K562 (cell line): ENCODE measurements around the gene IL23A. TPM values are rescaled to one million over a fixed set of nuclear protein-coding genes. Genes with fewer than 3 reads are reported as not detected.
A peak's percentile ranks its signal among the peaks of the same experiment; 100 is the strongest.

Experiments used
- ATAC-seq: fragments of 200-7000 bp; cut with Tn5 transposase; 3 replicates; pipeline ENCODE4 v1.9.1; 2020; ENCODE audit warnings: moderate library complexity
- BruUV-seq: library from RNA; stranded (reverse); fragments of 400-500 nt; replicated peaks from 2 replicates; lab custom pipeline; 2021; lab: Mats Ljungman, UMichigan
- CTCF ChIA-PET: fragments of 300-600 bp; formaldehyde crosslinking; extraction: SDS; loops from one replicate; lab custom pipeline; 2021; ENCODE audit warnings: low intra/inter-chr PET ratio; lab: Yijun Ruan, JAX
- POLR2A ChIA-PET: fragments of 300-600, 350-650 bp; sonication (Branson Sonifier 250); formaldehyde crosslinking; extraction: SDS; loops from one replicate; lab custom pipeline; 2021; ENCODE audit warnings: antibody characterized with exemption, inconsistent platforms; lab: Yijun Ruan, JAX
- DNase-seq, 4 experiments: peaks; one replicate each; pipeline versions ENCODE4 v3.0.0 to v3.0.0-alpha.2; 2011 to 2018; ENCODE audit warnings: low spot score in 3 of 4, mixed read lengths in 3 of 4; ENCODE audit errors: extremely low read depth in 1 of 4
- FAIRE-seq: peaks from 2 replicates; lab custom pipeline; 2011; peaks lifted over from hg19 to GRCh38; lab: Jason Lieb, UNC
- H2AFZ ChIP-seq: 2 replicates; pipeline ENCODE4 v1.6.0; 2011; ENCODE audit warnings: low read depth, low read length, control low read depth, inconsistent platforms
- H3K27ac ChIP-seq: fragments of 200-600 bp; 3 replicates; pipeline ENCODE4 v1.8.0; 2011; ENCODE audit warnings: low read depth, mild to moderate bottlenecking, control low read depth, inconsistent platforms, low read length, moderate library complexity, mixed read lengths; ENCODE audit errors: extremely low read depth
- H3K27me3 ChIP-seq, 2 experiments: fragments of 300-600 bp in 1 of 2; 2 replicates in 1 of 2; 3 replicates in 1 of 2; pipeline versions ENCODE4 v1.6.0 to v1.8.0; 2011; ENCODE audit warnings: inconsistent platforms in 2 of 2, low read length in 2 of 2, mild to moderate bottlenecking in 1 of 2, mixed read lengths in 1 of 2, moderate library complexity in 1 of 2; ENCODE audit not compliant: control insufficient read depth in 2 of 2, insufficient read depth in 2 of 2
- H3K36me3 ChIP-seq: fragments of 300-600 bp; 3 replicates; pipeline ENCODE4 v1.8.0; 2011; ENCODE audit warnings: mild to moderate bottlenecking, low read length, inconsistent platforms; ENCODE audit not compliant: control insufficient read depth, insufficient read depth
- H3K4me1 ChIP-seq, 2 experiments: fragments of 200-600 bp in 1 of 2; replicated peaks in 1 of 2; 2 replicates in 1 of 2; 3 replicates in 1 of 2; pipeline versions ENCODE4 v1.5.1 to v1.8.0; 2011; ENCODE audit warnings: inconsistent platforms in 2 of 2, low read length in 2 of 2, mild to moderate bottlenecking in 1 of 2, mixed read lengths in 1 of 2, moderate library complexity in 1 of 2; ENCODE audit not compliant: control insufficient read depth in 2 of 2, insufficient read depth in 2 of 2
- H3K4me2 ChIP-seq: 2 replicates; pipeline ENCODE4 v1.6.1; 2011; ENCODE audit warnings: low read length, control low read depth, inconsistent platforms, mixed read lengths; ENCODE audit not compliant: insufficient read depth
- H3K4me3 ChIP-seq: fragments of 200-600 bp; sonication (generic), shearing (Covaris generic); 2 replicates; pipeline ENCODE4 v1.5.1; 2016; ENCODE audit warnings: control low read depth, inconsistent platforms
- H3K79me2 ChIP-seq: fragments of 200-600 bp; 3 replicates; pipeline ENCODE4 v1.8.0; 2011; ENCODE audit warnings: low read length, inconsistent platforms; ENCODE audit not compliant: control insufficient read depth, insufficient read depth
- H3K9ac ChIP-seq, 2 experiments: 2 replicates each; pipeline versions ENCODE4 v1.6.0 to v1.6.1; 2011; ENCODE audit warnings: low read depth in 2 of 2, low read length in 2 of 2, control low read depth in 1 of 2, inconsistent platforms in 1 of 2, mild to moderate bottlenecking in 1 of 2, mixed read lengths in 1 of 2; ENCODE audit not compliant: insufficient read depth in 1 of 2
- H3K9me1 ChIP-seq: one replicate; pipeline ENCODE4 v1.6.0; 2011; ENCODE audit warnings: inconsistent platforms, mild to moderate bottlenecking, low read length, moderate library complexity; ENCODE audit not compliant: control insufficient read depth, insufficient read depth
- H3K9me3 ChIP-seq: replicated peaks from 2 replicates; pipeline ENCODE4 v1.5.1; 2011; ENCODE audit warnings: low read depth, low read length, inconsistent platforms; ENCODE audit not compliant: control insufficient read depth, insufficient read depth
- H4K20me1 ChIP-seq: replicated peaks from 2 replicates; pipeline ENCODE4 v1.6.1; 2011; ENCODE audit warnings: low read length, inconsistent platforms, mixed read lengths; ENCODE audit not compliant: control insufficient read depth, insufficient read depth
- BRF2 ChIP-seq: IDR thresholded peaks from 3 replicates; pipeline ENCODE4 v1.6.1; 2011; ENCODE audit warnings: borderline replicate concordance, mild to moderate bottlenecking; ENCODE audit not compliant: insufficient read length, insufficient read depth
- CBFA2T2 ChIP-seq: fragments of 450-650 bp; conservative IDR thresholded peaks from 2 replicates; pipeline ENCODE4 v1.6.1; 2017; ENCODE audit warnings: mild to moderate bottlenecking
- CREB3L1 ChIP-seq: fragments of 450-650 bp; IDR thresholded peaks from 2 replicates; pipeline ENCODE4 v1.6.1; 2014; ENCODE audit warnings: low read depth, mild to moderate bottlenecking, moderate library complexity, borderline replicate concordance
- GABPB1 ChIP-seq: sonication (generic); formaldehyde crosslinking; IDR thresholded peaks from 2 replicates; pipeline ENCODE4 v1.8.0; 2022; ENCODE audit warnings: mild to moderate bottlenecking, missing genetic modification reagents
- GTF2E2 ChIP-seq: fragments of 200-800 bp; sonication (Bioruptor generic); IDR thresholded peaks from 2 replicates; pipeline ENCODE4 v1.6.1; 2016; ENCODE audit warnings: missing genetic modification characterization, missing compliant biosample characterization
- HDAC1 ChIP-seq, 2 experiments: fragments of 450-650 bp; IDR thresholded peaks; 2 replicates each; pipeline ENCODE4 v1.6.1; 2016 to 2017; ENCODE audit warnings: inconsistent platforms in 1 of 2, mild to moderate bottlenecking in 1 of 2, moderate library complexity in 1 of 2
- MAFK ChIP-seq: IDR thresholded peaks from 2 replicates; pipeline ENCODE4 v1.6.1; 2011; ENCODE audit warnings: low read length, improper control_type of control experiment
- MYC ChIP-seq, 2 experiments: fragments of 250-450 bp in 1 of 2; sonication (Bioruptor Pico) in 1 of 2; IDR thresholded peaks; 2 replicates each; pipeline versions ENCODE4 v1.5.1 to v1.6.1; 2012 to 2021; ENCODE audit warnings: low read depth in 2 of 2, borderline replicate concordance in 1 of 2, improper control_type of control experiment in 1 of 2, low read length in 1 of 2, mild to moderate bottlenecking in 1 of 2, moderate library complexity in 1 of 2
- OTX1 ChIP-seq: fragments of 450-650 bp; formaldehyde crosslinking; IDR thresholded peaks from 2 replicates; pipeline ENCODE4 v1.4.0; 2022; ENCODE audit warnings: mild to moderate bottlenecking
- PHF8 ChIP-seq: fragments of 200-600 bp; sonication (generic); IDR thresholded peaks from 2 replicates; pipeline ENCODE4 v1.6.1; 2012; ENCODE audit warnings: mixed run types, mild to moderate bottlenecking, inconsistent platforms, low read length, moderate library complexity, borderline replicate concordance
- POLR2H ChIP-seq: IDR thresholded peaks from 2 replicates; pipeline ENCODE4 v1.6.1; 2016; ENCODE audit warnings: missing genetic modification characterization, low read depth, mild to moderate bottlenecking, control low read depth, missing compliant biosample characterization, moderate library complexity
- RCOR1 ChIP-seq, 2 experiments: IDR thresholded peaks; 2 replicates each; pipeline ENCODE4 v1.6.1; 2012; ENCODE audit warnings: low read depth in 2 of 2, low read length in 2 of 2, borderline replicate concordance in 1 of 2, improper control_type of control experiment in 1 of 2
- SPI1 ChIP-seq: IDR thresholded peaks from 2 replicates; pipeline ENCODE4 v1.6.1; 2011; ENCODE audit warnings: low read depth, low read length, control low read depth, borderline replicate concordance
- ZBTB26 ChIP-seq: fragments of 450-650 bp; formaldehyde crosslinking; IDR thresholded peaks from 2 replicates; pipeline ENCODE4 v1.4.0; 2022; ENCODE audit warnings: missing genetic modification characterization
- ZKSCAN8 ChIP-seq: fragments of 200-800 bp; sonication (Bioruptor generic); IDR thresholded peaks from 2 replicates; pipeline ENCODE4 v1.6.1; 2016; ENCODE audit warnings: missing genetic modification characterization, missing compliant biosample characterization
- ZNF584 ChIP-seq: fragments of 200-800 bp; sonication (Bioruptor generic); IDR thresholded peaks from 2 replicates; pipeline ENCODE4 v1.6.1; 2016; ENCODE audit warnings: low read depth, mild to moderate bottlenecking, missing genetic modification characterization, missing compliant biosample characterization
- ZNF77 ChIP-seq: fragments of 250-450 bp; sonication (Bioruptor Pico); IDR thresholded peaks from 2 replicates; pipeline ENCODE4 v1.5.0; 2020
- WGBS: fragments of 100-300 bp; shearing (Covaris generic); methylation state at CpG from one replicate; pipeline ENCODE4 v1.1.6; 2016; ENCODE audit warnings: low coverage, mixed read lengths; ENCODE audit not compliant: insufficient coverage; ENCODE audit errors: missing lambda C conversion rate; 5-methylcytosine and 5-hydroxymethylcytosine counted together
- in situ Hi-C: fragments of 300-500 bp; cut with MboI; formaldehyde crosslinking; loops from 4 replicates; pipeline ENCODE4 v1.15.0; 2018; ENCODE audit warnings: inconsistent platforms, mixed read lengths
- intact Hi-C: fragments of 100-400 bp; cut with micrococcal nuclease; formaldehyde crosslinking; loops from 2 replicates; pipeline ENCODE4 v1.14.2; 2022
- polyA plus RNA-seq, 8 experiments: library from polyadenylated mRNA; depleted of rRNA in 4 of 8; stranded (reverse) in 5 of 8; unstranded in 3 of 8; fragments of >200 nt; fragmentation: Nextera tagmentation in 2 of 8; fragmentation: Illumina TruSeq in 1 of 8; extraction: Ambion mirVana in 2 of 8; extraction: Trizol in 1 of 8; gene quantifications; 2 replicates each; pipeline versions ENCODE4 v1.2.1 to v1.2.3, GENCODE V29; 2011 to 2014; ENCODE audit warnings: inconsistent platforms in 1 of 8, missing spikeins in 1 of 8
- total RNA-seq, 7 experiments: library from RNA; depleted of rRNA in 6 of 7; stranded (reverse); fragments of >200 nt in 6 of 7; fragmentation: Illumina TruSeq in 2 of 7; extraction: Trizol in 2 of 7; gene quantifications; 2 replicates each; pipeline versions ENCODE4 v1.2.1 to v1.2.3, GENCODE V29; 2011 to 2021; ENCODE audit warnings: low replicate concordance in 1 of 7

IL23A gene
- total and polyA plus RNA-seq, 9 of the 15 experiments (the other 6 are each of a cell fraction or from before 2014, with no cell fraction given): 4.4 to 37.2 (median 9.6) TPM

- DNase-seq: peak; percentile 43 to 92 (median 62)
- Histone ChIP-seq H3K4me3 (peak overlapping the region; percentile 25; the same call in 1 of the 2 replicates), H3K79me2 (peaks cover 24% of the 10 kb centered on the region), H3K9ac (peak overlapping the region; percentile 38 to 69; a peak in 3 of 4 replicates), H3K36me3 (peaks cover 10% of the 10 kb centered on the region; the same call in 2 of the 3 replicates), H3K9me1 (peaks cover 3% of the 10 kb centered on the region), H3K4me2 (peak overlapping the region; percentile 77), H4K20me1 (no peaks in the 10 kb centered on the region), H3K9me3 (no peaks in the 10 kb centered on the region), H2AFZ (peak overlapping the region; percentile 88), H3K27me3 (no peaks in the 10 kb centered on the region), H3K27ac (peak overlapping the region; percentile 84), H3K4me1 (peaks cover 27 to 58% of the 10 kb centered on the region in 2 experiments)
- POLR2A ChIA-PET: interaction anchor here (0.6 to 19.0 kb wide), 14 partner anchors 14 to 753 kb away, joined by 3 to 274 read pairs (median 4); partner anchors contain the start of genes APOF, CNPY2, SPRYD4 and STAT2
- 7% methylated on average over 8 of the region's 9 CpGs for WGBS
- intact Hi-C loops (no loop called here), in situ Hi-C loops (no loop called here)
- BruUV-seq: no TSS peak
- ATAC-seq: peak; percentile 70
- FAIRE-seq: peak; percentile 92
- CTCF ChIA-PET: no interaction called here
- TF ChIP-seq HDAC1 (IDR thresholded peaks at IDR 0.05) (peak in 1 of 2 experiments; percentile 59; a peak in 2 of 4 replicates), MYC (IDR thresholded peaks at IDR 0.05; ENCODE audit: low read depth, low read length) (peak; percentile 43; the same call in 1 of the 2 replicates), MYC (CRISPR knock-in tag; IDR thresholded peaks at IDR 0.05; ENCODE audit: borderline replicate concordance, low read depth) (no peak), BRF2 (no peak), MAFK (no peak), ZNF77 (CRISPR knock-in tag) (no peak), ZNF584 (CRISPR knock-in tag) (peak; percentile 56; the same call in 1 of the 2 replicates), GTF2E2 (tag) (peak; percentile 64; the same call in 1 of the 2 replicates), CREB3L1 (peak; percentile 97), SPI1 (peak; percentile 47; the same call in 1 of the 2 replicates), ZKSCAN8 (peak; percentile 18), PHF8 (peak; percentile 39; the same call in 1 of the 2 replicates), POLR2H (peak; percentile 95), CBFA2T2 (no peak), GABPB1 (CRISPR knock-in tag) (peak; percentile 71), ZBTB26 (CRISPR knock-in tag) (no peak; the same call in 1 of the 2 replicates), RCOR1 (IDR thresholded peaks at IDR 0.05; ENCODE audit: borderline replicate concordance in 1 of 2, low read depth in 2 of 2, low read length in 2 of 2) (peak in 1 of 2 experiments; percentile 68; a peak in 2 of 4 replicates), OTX1 (CRISPR knock-in tag) (peak; percentile 84)
These were observed 2.1 kb upstream of the IL23A start for GRCh38 chr12:56336361-56337167.
